Lower leg skin (tissue), 3 donors: ENCODE results near the gene ANK3.

Experiments used
- CTCF ChIP-seq, 3 donors: fragments of 450-650 bp; IDR thresholded peaks; one replicate each; pipeline ENCODE4 v1.5.1; 2016; ENCODE audit warnings: antibody characterized with exemption in 3 of 3, mild to moderate bottlenecking in 3 of 3, moderate library complexity in 2 of 3
- POLR2A ChIP-seq, 2 donors: fragments of 450-650 bp; IDR thresholded peaks; one replicate each; pipeline ENCODE4 v1.6.1; 2016 to 2017; ENCODE audit warnings: antibody characterized with exemption in 2 of 2, mild to moderate bottlenecking in 1 of 2, moderate library complexity in 1 of 2

- TF ChIP-seq CTCF (IDR thresholded peaks at IDR 0.05), result no peak
- no peak for TF ChIP-seq POLR2A (IDR thresholded peaks at IDR 0.05)
Observed at GRCh38 chr10:60406182-60406581, 16.5 kb upstream of the ANK3 start.
